ENCODE results near the gene TSEN2.

- TF ChIP-seq POLR2A (IDR thresholded peaks at IDR 0.05) (no peak), EP300 (IDR thresholded peaks at IDR 0.05) (no peak), CTCF (IDR thresholded peaks at IDR 0.05) (no peak), POLR2AphosphoS5 (IDR thresholded peaks at IDR 0.05) (no peak)
Observed at GRCh38 chr3:12473511-12473910, 10.8 kb upstream of the TSEN2 start.
